ENCODE results near the gene ITPRID2.

GRCh38 chr2:181882246-181883020 lies 9.1 kb upstream of the ITPRID2 start:
- no peak for TF ChIP-seq CTCF (optimal IDR thresholded peaks at IDR 0.05 in 1 of 3, IDR thresholded peaks at IDR 0.05 in 1 of 3, conservative IDR thresholded peaks at IDR 0.05 in 1 of 3; ENCODE audit: extremely low read depth in 1 of 3, insufficient read depth in 2 of 3, low read length in 3 of 3)
- TF ChIP-seq EZH2 (IDR thresholded peaks at IDR 0.05; ENCODE audit: low read length): no peak

Data from keratinocyte (primary cell).